B cell (primary cell): Measurements from ENCODE around the gene KIF26B. TPM values are rescaled to one million over a fixed set of nuclear protein-coding genes. Genes with fewer than 3 reads are reported as not detected.

Source experiments
- ATAC-seq: fragments of 200-7000 bp; cut with Tn5 transposase; one replicate; pipeline ENCODE4 v1.10.0; 2021; ENCODE audit warnings: low read depth, mild to moderate bottlenecking, moderate number of reproducible peaks, moderate library complexity
- CTCF ChIA-PET: fragments of 350-600 bp; sonication (Branson Sonifier 250); formaldehyde crosslinking; loops from one replicate; lab custom pipeline; 2021; ENCODE audit warnings: antibody characterized with exemption, inconsistent platforms; lab: Charles Lee
- POLR2A ChIA-PET: fragments of 350-600 bp; sonication (Branson Sonifier 250); formaldehyde crosslinking; loops from one replicate; lab custom pipeline; 2021; ENCODE audit warnings: antibody characterized with exemption; lab: Charles Lee
- DNase-seq: peaks from one replicate; pipeline ENCODE4 v3.0.0; 2013
- H2AFZ ChIP-seq: 2 replicates; pipeline ENCODE4 v1.6.1; 2012; ENCODE audit warnings: mild to moderate bottlenecking, low read depth, low read length; ENCODE audit not compliant: insufficient read depth, poor library complexity, severe bottlenecking
- H3K27ac ChIP-seq, 2 donors: 1 replicate in 1 of 2; 2 replicates in 1 of 2; pipeline ENCODE4 v1.5.1; 2012 to 2013; ENCODE audit warnings: low read length in 2 of 2, mild to moderate bottlenecking in 2 of 2, moderate library complexity in 1 of 2
- H3K27me3 ChIP-seq, 4 experiments: fragments of 200-600 bp in 1 of 4; sonication (generic) in 1 of 4; replicated peaks in 1 of 4; 1 replicate in 2 of 4; 2 replicates in 2 of 4; pipeline versions ENCODE4 v1.6.1 to v1.7.0; 2013 to 2016; ENCODE audit warnings: low read length in 3 of 4, mild to moderate bottlenecking in 2 of 4, mixed read lengths in 1 of 4, moderate library complexity in 1 of 4; ENCODE audit not compliant: insufficient read depth in 4 of 4, control insufficient read depth in 3 of 4; ENCODE audit errors: control extremely low read depth in 1 of 4
- H3K36me3 ChIP-seq, 2 experiments: replicated peaks in 1 of 2; 1 replicate in 1 of 2; 2 replicates in 1 of 2; pipeline versions ENCODE4 v1.6.1 to v1.7.1; 2013; ENCODE audit warnings: low read length in 1 of 2; ENCODE audit not compliant: insufficient read depth in 2 of 2, control insufficient read depth in 1 of 2; ENCODE audit errors: control extremely low read depth in 1 of 2, extremely low read depth in 1 of 2
- H3K4me1 ChIP-seq, 2 donors: fragments of 200-600 bp in 1 of 2; sonication (generic) in 1 of 2; 1 replicate in 1 of 2; 2 replicates in 1 of 2; pipeline versions ENCODE4 v1.5.1 to v1.6.1; 2013 to 2017; ENCODE audit warnings: low read length in 2 of 2; ENCODE audit not compliant: control insufficient read depth in 2 of 2, insufficient read depth in 2 of 2
- H3K4me2 ChIP-seq: replicated peaks from 2 replicates; pipeline ENCODE3; 2012; ENCODE audit warnings: mild to moderate bottlenecking, low read depth, low read length; ENCODE audit not compliant: poor library complexity, severe bottlenecking
- H3K4me3 ChIP-seq, 5 experiments: fragments of 200-600 bp in 1 of 5; sonication (generic) in 1 of 5; 1 replicate in 3 of 5; 2 replicates in 2 of 5; pipeline versions ENCODE4 v1.5.1 to v1.7.0; 2011 to 2016; ENCODE audit warnings: low read length in 4 of 5, mild to moderate bottlenecking in 4 of 5, low read depth in 2 of 5, control low read depth in 1 of 5, moderate library complexity in 1 of 5; ENCODE audit not compliant: insufficient read depth in 1 of 5; ENCODE audit errors: control extremely low read depth in 1 of 5, extremely low read depth in 1 of 5
- H3K79me2 ChIP-seq: fragments of 200-600 bp; sonication (generic); one replicate; pipeline ENCODE4 v1.6.0; 2016; ENCODE audit warnings: low read length; ENCODE audit not compliant: control insufficient read depth, insufficient read depth
- H3K9ac ChIP-seq: fragments of 200-600 bp; sonication (generic); 2 replicates; pipeline ENCODE4 v1.6.1; 2017; ENCODE audit warnings: mild to moderate bottlenecking, low read length, moderate library complexity
- H3K9me3 ChIP-seq, 3 donors: one replicate each; pipeline versions ENCODE4 v1.6.1 to v1.7.1; 2013; ENCODE audit warnings: low read length in 2 of 3; ENCODE audit not compliant: control insufficient read depth in 2 of 3, insufficient read depth in 1 of 3; ENCODE audit errors: control extremely low read depth in 1 of 3
- H4K20me1 ChIP-seq: 2 replicates; pipeline ENCODE4 v1.6.0; 2012; ENCODE audit warnings: mild to moderate bottlenecking, low read length; ENCODE audit not compliant: insufficient read depth, control insufficient read depth, poor library complexity, severe bottlenecking
- H3K27ac Mint-ChIP-seq: one replicate; pipeline ENCODE4 v1.8.0; 2021; ENCODE audit warnings: mixed read lengths
- H3K27me3 Mint-ChIP-seq: one replicate; pipeline ENCODE4 v1.8.0; 2021; ENCODE audit warnings: mixed read lengths
- H3K4me1 Mint-ChIP-seq: one replicate; pipeline ENCODE4 v1.8.0; 2021; ENCODE audit warnings: mixed read lengths
- H3K4me3 Mint-ChIP-seq: one replicate; pipeline ENCODE4 v1.8.0; 2021; ENCODE audit warnings: mixed read lengths
- H3K9me3 Mint-ChIP-seq: one replicate; pipeline ENCODE4 v1.8.0; 2022; ENCODE audit warnings: mixed read lengths; ENCODE audit not compliant: insufficient read depth
- CTCF ChIP-seq: fragments of 200-600 bp; IDR thresholded peaks from one replicate; pipeline ENCODE4 v1.8.0; 2022; ENCODE audit warnings: antibody characterized with exemption, mild to moderate bottlenecking
- EZH2 ChIP-seq: IDR thresholded peaks from 2 replicates; pipeline ENCODE4 v1.6.1; 2012; ENCODE audit warnings: borderline replicate concordance, low read depth, mild to moderate bottlenecking, moderate library complexity, low read length; ENCODE audit not compliant: insufficient read depth, poor library complexity, severe bottlenecking
- WGBS: methylation state at CpG from one replicate; pipeline ENCODE4 v1.1.5; 2013; ENCODE audit warnings: missing lambda C conversion rate; ENCODE audit not compliant: insufficient coverage; 5-methylcytosine and 5-hydroxymethylcytosine counted together
- intact Hi-C: fragments of 100-400 bp; cut with micrococcal nuclease; formaldehyde crosslinking; loops from one replicate; pipeline ENCODE4 v1.10.0; 2022
- polyA plus RNA-seq: library from polyadenylated mRNA; depleted of rRNA; stranded (reverse); fragments of >200 nt; gene quantifications from 2 replicates; pipeline ENCODE4 v1.2.3, GENCODE V29; 2012
- total RNA-seq, 2 donors: library from RNA; stranded (reverse); fragments of 120-200 nt in 1 of 2; gene quantifications; 1 replicate in 1 of 2; 2 replicates in 1 of 2; pipeline versions ENCODE4 v1.2.3 to v1.2.4, GENCODE V29; 2013 to 2022

Gene KIF26B
- total and polyA plus RNA-seq, 2 donors (not counting 1 experiment from before 2014, with no cell fraction given): 0.62 TPM; not detected in 1

GRCh38 chr1:245551536-245551935 lies 396.8 kb downstream of the KIF26B start:
- WGBS: 95% methylated on average over 9 of the region's 9 CpGs
- no peaks in the 10 kb centered on the region for H3K4me1 Mint-ChIP-seq
- DNase-seq: no peak
- H3K9ac ChIP-seq: no peak overlapping the region
- H3K4me1 ChIP-seq: no peaks in the 10 kb centered on the region
- H3K27me3 Mint-ChIP-seq: peaks cover 14% of the 10 kb centered on the region
- no peaks in the 10 kb centered on the region for H3K9me3 Mint-ChIP-seq
- H3K27ac ChIP-seq: no peak overlapping the region
- intact Hi-C loops: no loop called here
- H3K27me3 ChIP-seq: no peaks in the 10 kb centered on the region
- no peak for TF ChIP-seq EZH2
- no peak for TF ChIP-seq CTCF
- no peak overlapping the region for H3K27ac Mint-ChIP-seq
- ATAC-seq: no peak
- no peak overlapping the region for H3K4me3 Mint-ChIP-seq
- H3K4me2 ChIP-seq: no peak overlapping the region
- CTCF ChIA-PET: no interaction called here
- H3K36me3 ChIP-seq: no peaks in the 10 kb centered on the region
- POLR2A ChIA-PET: no interaction called here
- no peak overlapping the region for H3K4me3 ChIP-seq
- no peaks in the 10 kb centered on the region for H3K79me2 ChIP-seq
- H3K9me3 ChIP-seq: peaks cover 0 to 11% (median 0%) of the 10 kb centered on the region in 3 donors
- H2AFZ ChIP-seq: no peak overlapping the region
- no peaks in the 10 kb centered on the region for H4K20me1 ChIP-seq

GRCh38 chr1:245552331-245552730 lies 397.5 kb downstream of the KIF26B start:
- ATAC-seq (no peak), DNase-seq (no peak)
- H3K27me3 Mint-ChIP-seq: peaks cover 14% of the 10 kb centered on the region
- Histone ChIP-seq H2AFZ (no peak overlapping the region), H3K36me3 (no peaks in the 10 kb centered on the region), H3K4me2 (no peak overlapping the region), H3K27ac (no peak overlapping the region), H3K4me1 (no peaks in the 10 kb centered on the region), H4K20me1 (no peaks in the 10 kb centered on the region), H3K4me3 (no peak overlapping the region), H3K9ac (no peak overlapping the region), H3K27me3 (no peaks in the 10 kb centered on the region), H3K9me3 (peaks cover 0 to 11% (median 0%) of the 10 kb centered on the region in 3 donors), H3K79me2 (no peaks in the 10 kb centered on the region)
- no peak overlapping the region for H3K4me3 Mint-ChIP-seq
- no peak overlapping the region for H3K27ac Mint-ChIP-seq
- 96% methylated on average over 8 of the region's 9 CpGs for WGBS
- H3K4me1 Mint-ChIP-seq: no peaks in the 10 kb centered on the region
- ChIA-PET POLR2A (no interaction called here), CTCF (no interaction called here)
- intact Hi-C loops: no loop called here
- no peak for TF ChIP-seq CTCF
- TF ChIP-seq EZH2: no peak
- H3K9me3 Mint-ChIP-seq: no peaks in the 10 kb centered on the region
